Motor neuron (in vitro differentiated cells): Measurements from ENCODE around the gene EHMT2. TPM values are rescaled to one million over a fixed set of nuclear protein-coding genes. Genes with fewer than 3 reads are reported as not detected.
"Not testable (repeated sequence)": the region's sequence is repeated elsewhere in the genome, so short reads cannot be mapped to it uniquely, and the experiment has no call there.

Source experiments
- ATAC-seq, 8 experiments: fragments of 200-7000 bp; cut with Tn5 transposase; replicated peaks in 6 of 8; 2 replicates each; pipeline ENCODE4 v1.8.0; 2021; ENCODE audit warnings: mild to moderate bottlenecking in 8 of 8, moderate library complexity in 8 of 8
- H3K27ac ChIP-seq, 2 donors: fragments of 250-450 bp; sonication (Bioruptor Pico); 2 replicates each; pipeline ENCODE4 v1.9.0; 2021; ENCODE audit warnings: antibody characterized with exemption in 2 of 2, mild to moderate bottlenecking in 2 of 2, moderate library complexity in 1 of 2
- H3K4me1 ChIP-seq, 2 donors: fragments of 250-450 bp; sonication (Bioruptor Pico); replicated peaks in 1 of 2; 2 replicates each; pipeline ENCODE4 v1.6.1; 2021; ENCODE audit warnings: antibody characterized with exemption in 2 of 2, mild to moderate bottlenecking in 2 of 2, moderate library complexity in 1 of 2
- H3K4me3 ChIP-seq, 5 donors: fragments of 250-450 bp; sonication (Bioruptor Pico); 2 replicates each; pipeline ENCODE4 v1.9.0; 2021; ENCODE audit warnings: antibody characterized with exemption in 5 of 5, mild to moderate bottlenecking in 5 of 5, moderate library complexity in 4 of 5
- WGBS, 10 experiments: fragments of 450-650 bp; shearing (Covaris generic); methylation state at CpG; one replicate each; pipeline ENCODE4 v1.0.0; 2022; 5-methylcytosine and 5-hydroxymethylcytosine counted together
- in situ Hi-C, 9 experiments: fragments of 400-800 bp; cut with MboI; loops; one replicate each; pipeline ENCODE4 v1.15.0; 2021; ENCODE audit warnings: low sequenced_read_pairs in 9 of 9, low pct_unique_long_range_greater_than_20kb in 2 of 9; ENCODE audit not compliant: unreplicated experiment in 9 of 9
- total RNA-seq, 8 experiments: library from RNA; unstranded; fragments of 300-600 nt; gene quantifications; 2 replicates each; pipeline versions ENCODE4 v1.2.3 to v1.2.4, GENCODE V29; 2022

Gene EHMT2
- total RNA-seq = 100 to 1,000 TPM in 1 of 8 experiments, 10 to 100 TPM in 7; 19.9 to 112 (median 60.3) TPM

- H3K27ac ChIP-seq = peak within 1 kb of the TSS; percentile 81 to 84
- peaks cover 21 to 26% of the 10 kb centered on the region in 2 donors for H3K4me1 ChIP-seq
- peak within 1 kb of the TSS; percentile 67 to 87 (median 73) for H3K4me3 ChIP-seq
- WGBS, 10 experiments = 0 to 4% (median 0%) methylated on average over 1 to 13 of the region's 49 CpGs; no CpG with 5 or more reads in 2 of the 10 experiments
- ATAC-seq = peak; percentile 31 to 64 (median 46)
- in situ Hi-C loops = no loop called here
These were observed at the start of gene EHMT2 for GRCh38 chr6:31897612-31898382. Gene EHMT2, minus strand, starts transcription at chr6:31897698. Its CDS starts 21 bp downstream, at chr6:31897677.

GRCh38 chr6:31947070-31947675 is 49.7 kb upstream of the EHMT2 start:
- WGBS, 10 experiments = 74 to 90% (median 80%) methylated on average over 1 to 9 of the region's 24 CpGs; no CpG with 5 or more reads in 4 of the 10 experiments
- Histone ChIP-seq H3K4me1 (no peaks in the 10 kb centered on the region), H3K27ac (no peak overlapping the region), H3K4me3 (no peak overlapping the region)
- in situ Hi-C loops = no loop called here
- peak in 1 of 8 experiments; percentile 5 for ATAC-seq

- no peaks in the 10 kb centered on the region for H3K4me1 ChIP-seq
- H3K4me3 ChIP-seq = no peak overlapping the region
- ATAC-seq = peak in 1 of 8 experiments; percentile 6
- no peak overlapping the region for H3K27ac ChIP-seq
- in situ Hi-C loops = no loop called here
- 58 to 84% (median 68%) methylated on average over 1 to 11 of the region's 11 CpGs; no CpG with 5 or more reads in 1 of the 10 experiments for WGBS, 10 experiments
These were observed 48.9 kb upstream of the EHMT2 start for GRCh38 chr6:31946370-31946885.

GRCh38 chr6:31945507-31946369 is 48.2 kb upstream of the EHMT2 start, which contains the start of gene CFB:
Gene CFB, plus strand, starts transcription at chr6:31946095. Its CDS starts 127 bp downstream, at chr6:31946222.
- H3K4me3 ChIP-seq = no peak within 1 kb of the TSS
- no peak within 1 kb of the TSS for H3K27ac ChIP-seq
- in situ Hi-C loops = no loop called here
- H3K4me1 ChIP-seq = no peaks in the 10 kb centered on the region
- peak; percentile 7 to 91 (median 50) for ATAC-seq
- WGBS, 10 experiments = 18 to 83% (median 57%) methylated on average over 2 to 5 of the region's 11 CpGs; no CpG with 5 or more reads in 2 of the 10 experiments

- ATAC-seq = peak in 2 of 8 experiments; percentile 2 to 9
- Histone ChIP-seq H3K4me3 (no peak overlapping the region), H3K27ac (no peak overlapping the region), H3K4me1 (no peaks in the 10 kb centered on the region)
- in situ Hi-C loops = no loop called here
- 44 to 74% (median 69%) methylated on average over 1 to 6 of the region's 9 CpGs; no CpG with 5 or more reads in 5 of the 10 experiments for WGBS, 10 experiments
These were observed 47.6 kb upstream of the EHMT2 start for GRCh38 chr6:31945154-31945506.

- Histone ChIP-seq H3K27ac (no peak overlapping the region), H3K4me1 (no peaks in the 10 kb centered on the region), H3K4me3 (no peak overlapping the region)
- in situ Hi-C loops = no loop called here
- no peak for ATAC-seq
- WGBS, 10 experiments = 43 to 80% methylated on average over 1 of the region's 3 CpGs; no CpG with 5 or more reads in 8 of the 10 experiments
These were observed 46.2 kb upstream of the EHMT2 start for GRCh38 chr6:31943742-31944141.

GRCh38 chr6:31940256-31940664 is 42.8 kb upstream of the EHMT2 start:
- ATAC-seq = peak in 1 of 8 experiments; percentile 17
- no peak overlapping the region for H3K4me3 ChIP-seq
- 0 to 39% (median 6%) methylated on average over 1 to 5 of the region's 6 CpGs; no CpG with 5 or more reads in 2 of the 10 experiments for WGBS, 10 experiments
- H3K4me1 ChIP-seq = no peaks in the 10 kb centered on the region
- no peak overlapping the region for H3K27ac ChIP-seq
- in situ Hi-C loops = no loop called here

- H3K4me1 ChIP-seq = no peaks in the 10 kb centered on the region
- in situ Hi-C loops = no loop called here
- no peak overlapping the region for H3K27ac ChIP-seq
- H3K4me3 ChIP-seq = no peak overlapping the region
- WGBS, 10 experiments = 67 to 80% (median 74%) methylated on average over 1 to 8 of the region's 9 CpGs; no CpG with 5 or more reads in 4 of the 10 experiments
- no peak for ATAC-seq
These were observed 38.3 kb upstream of the EHMT2 start for GRCh38 chr6:31935823-31936222.

- H3K4me1 ChIP-seq = no peaks in the 10 kb centered on the region
These were observed 37.5 kb upstream of the EHMT2 start for GRCh38 chr6:31935021-31935420.

GRCh38 chr6:31933537-31933936 is 36.0 kb upstream of the EHMT2 start:
- Histone ChIP-seq H3K27ac (no peak overlapping the region), H3K4me3 (no peak overlapping the region), H3K4me1 (no peaks in the 10 kb centered on the region)
- WGBS, 10 experiments = 40 to 83% (median 80%) methylated on average over 1 to 18 of the region's 19 CpGs; no CpG with 5 or more reads in 6 of the 10 experiments
- ATAC-seq = no peak
- in situ Hi-C loops = no loop called here

More at GRCh38 chr6:31935021-31935420, 37.5 kb upstream of the EHMT2 start:
- in situ Hi-C loops = no loop called here
- H3K4me3 ChIP-seq = no peak overlapping the region
- no peak overlapping the region for H3K27ac ChIP-seq
- 29 to 83% (median 67%) methylated on average over 1 to 3 of the region's 3 CpGs; no CpG with 5 or more reads in 1 of the 10 experiments for WGBS, 10 experiments
- no peak for ATAC-seq

GRCh38 chr6:31932137-31932536 is 34.6 kb upstream of the EHMT2 start:
- no CpG with 5 or more reads among the region's 32 CpGs for WGBS, 10 experiments
- H3K4me1 ChIP-seq, ATAC-seq, in situ Hi-C loops, H3K4me3 ChIP-seq, H3K27ac ChIP-seq: not testable (repeated sequence)

GRCh38 chr6:31930962-31931361 is 33.5 kb upstream of the EHMT2 start:
- in situ Hi-C loops = no loop called here
- Histone ChIP-seq H3K4me1 (no peaks in the 10 kb centered on the region), H3K27ac (no peak overlapping the region), H3K4me3 (no peak overlapping the region)
- no peak for ATAC-seq
- WGBS, 10 experiments = 38 to 100% (median 100%) methylated on average over 1 of the region's 1 CpG; no CpG with 5 or more reads in 2 of the 10 experiments
